Stimulated activated CD8-positive, alpha-beta memory T cell treated with anti-CD3 and anti-CD28 coated beads, Interleukin-15, amount 100 ng/mL, for 1 hour (primary cell): ENCODE results near the gene QTRT2.

Experiments
- DNase-seq: peaks from one replicate; pipeline ENCODE4 v3.0.0-alpha.2; 2020; ENCODE audit warnings: low read depth

Gene QTRT2

GRCh38 chr3:114122027-114122709, 65.6 kb downstream of the QTRT2 start:
- no peak for DNase-seq

GRCh38 chr3:114126461-114126860, 69.9 kb downstream of the QTRT2 start:
- DNase-seq: no peak

- no peak for DNase-seq
These were observed 71.0 kb downstream of the QTRT2 start for GRCh38 chr3:114127517-114127916.

- no peak for DNase-seq
These were observed 71.7 kb downstream of the QTRT2 start for GRCh38 chr3:114128231-114128630.

GRCh38 chr3:114128826-114129225, 72.3 kb downstream of the QTRT2 start:
- DNase-seq: no peak

GRCh38 chr3:114132500-114132899, 76.0 kb downstream of the QTRT2 start:
- DNase-seq: no peak

- DNase-seq: no peak
These were observed 77.4 kb downstream of the QTRT2 start for GRCh38 chr3:114133947-114134346.
